ENCODE data around the gene CEP95.

GRCh38 chr17:64520359-64520758 lies 13.6 kb downstream of the CEP95 start:
- TF ChIP-seq CTCF (conservative IDR thresholded peaks at IDR 0.05; ENCODE audit: low read length) (no peak), EZH2phosphoT487 (IDR thresholded peaks at IDR 0.05; ENCODE audit: borderline replicate concordance) (no peak)

Measured in Loucy (cell line).